ENCODE data around the gene YY1. TPM values are rescaled to one million over a fixed set of nuclear protein-coding genes. Genes with fewer than 3 reads are reported as not detected.
"Not testable (repeated sequence)": the region's sequence is repeated elsewhere in the genome, so short reads cannot be mapped to it uniquely, and the experiment has no call there.

The YY1 gene
- total and polyA plus RNA-seq, 2 donors (not counting 1 experiment from before 2014, with no cell fraction given) = 40.8 to 41.9 TPM

- no peak for DNase-seq (ENCODE audit: low read depth in 2 of 2)
- Histone ChIP-seq H3K27me3 (ENCODE audit: control insufficient read depth, insufficient read depth, low read length) (no peaks in the 10 kb centered on the region), H3K4me3 (replicated peaks in 1 of 4; ENCODE audit: control extremely low read depth in 1 of 4, insufficient read depth in 1 of 4, low read depth in 3 of 4, low read length in 4 of 4) (no peak overlapping the region), H3K4me1 (ENCODE audit: control insufficient read depth, extremely low read depth, insufficient read depth, low read length) (peaks cover 4% of the 10 kb centered on the region), H3K36me3 (ENCODE audit: control insufficient read depth, insufficient read depth, low read length) (peaks cover 5% of the 10 kb centered on the region), H3K4me2 (ENCODE audit: extremely low read depth, insufficient read depth, low read length) (no peak overlapping the region), H2AFZ (ENCODE audit: low read length) (no peak overlapping the region), H3K9me3 (ENCODE audit: control insufficient read depth, insufficient read depth, low read depth, low read length) (no peaks in the 10 kb centered on the region), H4K20me1 (ENCODE audit: control insufficient read depth, extremely low read depth, insufficient read depth, low read length) (no peaks in the 10 kb centered on the region), H3K9ac (ENCODE audit: insufficient read depth, low read length) (no peak overlapping the region), H3K27ac (ENCODE audit: insufficient read depth, low read length) (no peak overlapping the region), H3K79me2 (ENCODE audit: control insufficient read depth, insufficient read depth, low read length) (no peaks in the 10 kb centered on the region)
- no peak for TF ChIP-seq EZH2 (IDR thresholded peaks at IDR 0.05; ENCODE audit: low read length, missing control alignments)
- no peak for TF ChIP-seq CTCF (conservative IDR thresholded peaks at IDR 0.05 in 1 of 2, IDR thresholded peaks at IDR 0.05 in 1 of 2; ENCODE audit: low read depth in 1 of 2, low read length in 2 of 2)
Measured at GRCh38 chr14:100287202-100287997, 48.5 kb downstream of the YY1 start.

- not testable (repeated sequence) for H3K27ac ChIP-seq (ENCODE audit: insufficient read depth, low read length); DNase-seq (ENCODE audit: low read depth in 2 of 2); H3K27me3 ChIP-seq (ENCODE audit: control insufficient read depth, insufficient read depth, low read length); H3K4me3 ChIP-seq (replicated peaks in 1 of 4; ENCODE audit: control extremely low read depth in 1 of 4, insufficient read depth in 1 of 4, low read depth in 3 of 4, low read length in 4 of 4); H3K9me3 ChIP-seq (ENCODE audit: control insufficient read depth, insufficient read depth, low read depth, low read length); H3K4me1 ChIP-seq (ENCODE audit: control insufficient read depth, extremely low read depth, insufficient read depth, low read length); H3K4me2 ChIP-seq (ENCODE audit: extremely low read depth, insufficient read depth, low read length); H3K36me3 ChIP-seq (ENCODE audit: control insufficient read depth, insufficient read depth, low read length); H3K79me2 ChIP-seq (ENCODE audit: control insufficient read depth, insufficient read depth, low read length); H3K9ac ChIP-seq (ENCODE audit: insufficient read depth, low read length); H2AFZ ChIP-seq (ENCODE audit: low read length); H4K20me1 ChIP-seq (ENCODE audit: control insufficient read depth, extremely low read depth, insufficient read depth, low read length)
Measured at GRCh38 chr14:100287998-100288295, 49.0 kb downstream of the YY1 start.

- Histone ChIP-seq H2AFZ (ENCODE audit: low read length) (no peak overlapping the region), H3K79me2 (ENCODE audit: control insufficient read depth, insufficient read depth, low read length) (no peaks in the 10 kb centered on the region), H4K20me1 (ENCODE audit: control insufficient read depth, extremely low read depth, insufficient read depth, low read length) (no peaks in the 10 kb centered on the region), H3K4me3 (replicated peaks in 1 of 4; ENCODE audit: control extremely low read depth in 1 of 4, insufficient read depth in 1 of 4, low read depth in 3 of 4, low read length in 4 of 4) (no peak overlapping the region), H3K4me2 (ENCODE audit: extremely low read depth, insufficient read depth, low read length) (no peak overlapping the region), H3K9ac (ENCODE audit: insufficient read depth, low read length) (no peak overlapping the region), H3K36me3 (ENCODE audit: control insufficient read depth, insufficient read depth, low read length) (peaks cover 9% of the 10 kb centered on the region), H3K4me1 (ENCODE audit: control insufficient read depth, extremely low read depth, insufficient read depth, low read length) (peaks cover 4% of the 10 kb centered on the region), H3K27ac (ENCODE audit: insufficient read depth, low read length) (no peak overlapping the region), H3K9me3 (ENCODE audit: control insufficient read depth, insufficient read depth, low read depth, low read length) (no peaks in the 10 kb centered on the region), H3K27me3 (ENCODE audit: control insufficient read depth, insufficient read depth, low read length) (no peaks in the 10 kb centered on the region)
- no peak for TF ChIP-seq CTCF (conservative IDR thresholded peaks at IDR 0.05 in 1 of 2, IDR thresholded peaks at IDR 0.05 in 1 of 2; ENCODE audit: low read depth in 1 of 2, low read length in 2 of 2)
- TF ChIP-seq EZH2 (IDR thresholded peaks at IDR 0.05; ENCODE audit: low read length, missing control alignments) = no peak
- DNase-seq (ENCODE audit: low read depth in 2 of 2) = no peak
Measured at GRCh38 chr14:100288382-100289185, 49.6 kb downstream of the YY1 start.
